Measurements from ENCODE around the gene PRICKLE3.

DNA sequence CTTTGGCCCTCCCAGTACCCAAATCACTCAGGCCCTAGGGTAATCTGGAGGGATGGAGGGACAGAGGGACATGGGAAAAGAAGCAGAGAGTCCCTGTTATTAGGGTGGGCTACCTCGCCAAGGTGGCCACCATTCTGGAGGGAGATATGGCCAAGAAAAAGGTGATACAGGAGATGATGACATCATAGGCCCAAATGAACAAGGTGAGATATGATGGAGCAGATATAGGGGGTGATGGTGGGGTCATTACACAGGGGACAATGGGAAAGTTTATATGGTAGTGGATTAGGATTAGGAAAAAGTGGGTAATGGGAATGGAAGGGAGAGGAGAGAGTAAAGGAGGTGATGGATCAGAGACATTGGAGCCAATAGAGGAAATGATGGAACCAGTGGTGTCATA lies 26.7 kb upstream of the PRICKLE3 start:
- TF ChIP-seq, protein P1, sequence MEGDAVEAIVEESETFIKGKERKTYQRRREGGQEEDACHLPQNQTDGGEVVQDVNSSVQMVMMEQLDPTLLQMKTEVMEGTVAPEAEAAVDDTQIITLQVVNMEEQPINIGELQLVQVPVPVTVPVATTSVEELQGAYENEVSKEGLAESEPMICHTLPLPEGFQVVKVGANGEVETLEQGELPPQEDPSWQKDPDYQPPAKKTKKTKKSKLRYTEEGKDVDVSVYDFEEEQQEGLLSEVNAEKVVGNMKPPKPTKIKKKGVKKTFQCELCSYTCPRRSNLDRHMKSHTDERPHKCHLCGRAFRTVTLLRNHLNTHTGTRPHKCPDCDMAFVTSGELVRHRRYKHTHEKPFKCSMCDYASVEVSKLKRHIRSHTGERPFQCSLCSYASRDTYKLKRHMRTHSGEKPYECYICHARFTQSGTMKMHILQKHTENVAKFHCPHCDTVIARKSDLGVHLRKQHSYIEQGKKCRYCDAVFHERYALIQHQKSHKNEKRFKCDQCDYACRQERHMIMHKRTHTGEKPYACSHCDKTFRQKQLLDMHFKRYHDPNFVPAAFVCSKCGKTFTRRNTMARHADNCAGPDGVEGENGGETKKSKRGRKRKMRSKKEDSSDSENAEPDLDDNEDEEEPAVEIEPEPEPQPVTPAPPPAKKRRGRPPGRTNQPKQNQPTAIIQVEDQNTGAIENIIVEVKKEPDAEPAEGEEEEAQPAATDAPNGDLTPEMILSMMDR (conservative IDR thresholded peaks at IDR 0.05; ENCODE audit: low read length): no peak
- no peak for TF ChIP-seq EZH2phosphoT487 (IDR thresholded peaks at IDR 0.05; ENCODE audit: borderline replicate concordance, low read depth, low read length)
